Activated naive CD4-positive, alpha-beta T cell treated with anti-CD3 and anti-CD28 coated beads, Interleukin-2, amount 50 U/mL, for 72 hours (primary cell): ENCODE data around the gene STRBP. TPM values are rescaled to one million over a fixed set of nuclear protein-coding genes. Genes with fewer than 3 reads are reported as not detected.

Source experiments
- ATAC-seq, 2 donors: fragments of 150-1000 bp; cut with Tn5 transposase; 2 replicates each; pipeline ENCODE4 v1.10.0; 2021; ENCODE audit warnings: mild to moderate bottlenecking in 2 of 2, moderate library complexity in 2 of 2
- DNase-seq, 2 donors: peaks; one replicate each; pipeline ENCODE4 v3.0.0; 2021 to 2022; ENCODE audit warnings: low spot score in 2 of 2
- H3K27ac Mint-ChIP-seq, 2 donors: one replicate each; pipeline ENCODE4 v1.8.0; 2022; ENCODE audit warnings: mild to moderate bottlenecking in 2 of 2, mixed read lengths in 2 of 2
- H3K36me3 Mint-ChIP-seq, 2 donors: one replicate each; pipeline ENCODE4 v1.8.0; 2022; ENCODE audit warnings: mixed read lengths in 2 of 2
- H3K9me3 Mint-ChIP-seq, 2 donors: one replicate each; pipeline ENCODE4 v1.8.0; 2022; ENCODE audit warnings: mixed read lengths in 2 of 2
- total RNA-seq, 2 donors: library from RNA; stranded (reverse); gene quantifications; one replicate each; pipeline ENCODE4 v1.2.3, GENCODE V29; 2022

Gene STRBP
- total RNA-seq, 2 donors from 2014 or later, result 31.1 to 34.1 TPM

GRCh38 chr9:123089040-123089439 is 179.3 kb downstream of the STRBP start:
- H3K27ac Mint-ChIP-seq, result peak overlapping the region in 1 of 2 donors; percentile 19
- no peak for ATAC-seq
- H3K36me3 Mint-ChIP-seq, result peaks cover 0 to 10% of the 10 kb centered on the region in 2 donors
- no peak for DNase-seq
- no peaks in the 10 kb centered on the region for H3K9me3 Mint-ChIP-seq

DNA sequence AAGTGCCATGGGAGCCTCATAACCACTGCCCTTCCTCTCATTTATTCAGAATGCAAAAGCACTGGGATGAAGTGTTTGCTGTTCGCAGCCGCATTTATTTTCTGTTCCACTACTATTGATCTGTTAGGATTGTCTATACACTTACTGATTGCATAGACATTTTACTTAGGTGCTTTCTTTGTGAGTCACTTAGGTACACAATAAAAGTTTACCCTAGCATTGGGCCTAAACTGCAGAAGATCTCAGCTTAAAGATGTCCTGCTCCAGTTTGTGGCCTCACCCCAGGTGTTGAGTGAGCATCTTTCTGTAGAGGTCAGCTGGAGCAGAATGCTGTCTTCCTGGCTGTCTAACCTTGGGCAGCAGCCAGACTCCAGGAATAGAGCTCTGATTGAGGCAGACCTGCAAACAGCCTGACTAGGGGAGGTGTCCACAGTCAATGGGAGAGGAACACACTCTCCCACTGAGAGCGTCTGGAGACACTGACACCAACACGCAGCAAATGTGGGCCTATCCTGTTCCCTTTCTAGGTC is 181.0 kb downstream of the STRBP start:
- ATAC-seq, result no peak
- Mint-ChIP-seq H3K27ac (no peak overlapping the region), H3K36me3 (peaks cover 0 to 9% of the 10 kb centered on the region in 2 donors), H3K9me3 (no peaks in the 10 kb centered on the region)
- no peak for DNase-seq

DNA sequence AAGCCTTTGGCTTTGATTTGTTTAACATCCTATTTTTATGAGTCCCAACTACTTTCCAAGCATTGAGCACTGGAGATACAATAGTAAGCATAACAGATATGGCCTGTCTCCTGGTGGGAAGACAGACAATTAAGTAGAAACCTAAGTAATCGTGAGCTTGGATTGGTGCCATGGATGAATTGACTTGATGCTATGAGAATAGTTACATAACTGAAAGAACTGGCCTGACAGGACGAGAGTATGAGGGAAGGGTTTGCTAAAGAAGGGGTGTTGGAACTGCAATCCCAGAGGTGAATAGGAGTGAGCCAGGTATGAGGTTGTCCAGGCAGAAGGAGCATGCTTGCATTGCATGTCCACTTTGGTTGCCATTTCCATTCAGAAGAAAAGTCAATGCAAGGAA is 182.5 kb downstream of the STRBP start:
- H3K36me3 Mint-ChIP-seq, result peaks cover 0 to 6% of the 10 kb centered on the region in 2 donors
- peak overlapping the region in 1 of 2 donors; percentile 20 for H3K27ac Mint-ChIP-seq
- DNase-seq (no peak), ATAC-seq (no peak)
- no peaks in the 10 kb centered on the region for H3K9me3 Mint-ChIP-seq

GRCh38 chr9:123084256-123084655 is 184.1 kb downstream of the STRBP start:
- peaks cover 0 to 6% of the 10 kb centered on the region in 2 donors for H3K36me3 Mint-ChIP-seq
- no peak for DNase-seq
- H3K27ac Mint-ChIP-seq, result no peak overlapping the region
- ATAC-seq, result no peak
- H3K9me3 Mint-ChIP-seq, result no peaks in the 10 kb centered on the region

- Mint-ChIP-seq H3K9me3 (no peaks in the 10 kb centered on the region), H3K36me3 (peaks cover 0 to 6% of the 10 kb centered on the region in 2 donors), H3K27ac (no peak overlapping the region)
- no peak for ATAC-seq
- DNase-seq, result no peak
These were observed 184.7 kb downstream of the STRBP start for GRCh38 chr9:123083680-123084079.

- peaks cover 0 to 6% of the 10 kb centered on the region in 2 donors for H3K36me3 Mint-ChIP-seq
- ATAC-seq (no peak), DNase-seq (peak in 1 of 2 donors; percentile 19)
- no peaks in the 10 kb centered on the region for H3K9me3 Mint-ChIP-seq
- H3K27ac Mint-ChIP-seq, result no peak overlapping the region
These were observed 186.6 kb downstream of the STRBP start for GRCh38 chr9:123081824-123082223.

DNA sequence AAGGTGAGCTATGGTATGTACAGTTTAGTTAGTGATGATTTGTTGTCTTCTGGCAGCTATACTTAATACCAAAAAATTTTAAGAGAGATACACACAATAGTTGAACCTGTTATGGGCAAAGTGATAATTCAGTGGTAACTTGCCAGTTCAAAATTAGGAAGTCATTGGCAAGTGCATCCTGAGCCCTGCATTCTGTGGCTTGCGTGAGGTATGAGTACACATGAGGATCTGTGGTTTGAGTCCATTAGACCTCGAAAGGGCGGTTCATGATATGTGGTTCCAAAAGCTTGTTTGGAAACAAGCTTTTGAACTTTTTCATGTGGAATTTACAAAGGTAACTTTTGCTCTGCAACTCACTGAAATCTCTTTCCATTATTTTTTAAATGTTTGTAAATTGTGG is 187.9 kb downstream of the STRBP start:
- ATAC-seq (no peak), DNase-seq (no peak)
- Mint-ChIP-seq H3K9me3 (no peaks in the 10 kb centered on the region), H3K36me3 (peaks cover 0 to 6% of the 10 kb centered on the region in 2 donors), H3K27ac (no peak overlapping the region)

DNA sequence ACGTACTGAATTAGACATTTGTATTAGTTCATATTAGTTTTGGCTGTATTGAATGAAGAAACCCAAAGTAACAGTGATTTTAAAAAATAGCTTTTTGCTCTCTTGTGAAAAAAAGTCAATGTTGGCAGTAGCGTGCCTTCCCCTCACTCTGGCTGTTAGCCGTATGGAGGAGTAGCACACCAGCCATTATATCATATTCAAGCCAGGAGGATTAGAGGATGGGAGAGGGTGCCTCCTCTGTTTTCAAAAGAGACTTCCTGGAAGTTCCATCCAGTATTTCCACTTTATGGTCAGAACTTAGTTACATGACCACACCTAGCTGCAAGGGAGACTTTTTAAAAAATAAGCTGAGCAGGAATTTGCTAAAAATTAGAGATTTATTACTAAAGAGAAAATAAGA is 193.8 kb downstream of the STRBP start:
- DNase-seq (no peak), ATAC-seq (no peak)
- H3K9me3 Mint-ChIP-seq, result no peaks in the 10 kb centered on the region
- H3K27ac Mint-ChIP-seq, result no peak overlapping the region
- H3K36me3 Mint-ChIP-seq, result peaks cover 0 to 13% of the 10 kb centered on the region in 2 donors

GRCh38 chr9:123073991-123074422 is 194.4 kb downstream of the STRBP start:
- DNase-seq, result no peak
- no peak for ATAC-seq
- Mint-ChIP-seq H3K9me3 (no peaks in the 10 kb centered on the region), H3K27ac (no peak overlapping the region), H3K36me3 (peaks cover 0 to 13% of the 10 kb centered on the region in 2 donors)

GRCh38 chr9:123073441-123073840 is 194.9 kb downstream of the STRBP start:
- Mint-ChIP-seq H3K27ac (no peak overlapping the region), H3K36me3 (peaks cover 0 to 13% of the 10 kb centered on the region in 2 donors), H3K9me3 (no peaks in the 10 kb centered on the region)
- no peak for DNase-seq
- ATAC-seq, result no peak

DNA sequence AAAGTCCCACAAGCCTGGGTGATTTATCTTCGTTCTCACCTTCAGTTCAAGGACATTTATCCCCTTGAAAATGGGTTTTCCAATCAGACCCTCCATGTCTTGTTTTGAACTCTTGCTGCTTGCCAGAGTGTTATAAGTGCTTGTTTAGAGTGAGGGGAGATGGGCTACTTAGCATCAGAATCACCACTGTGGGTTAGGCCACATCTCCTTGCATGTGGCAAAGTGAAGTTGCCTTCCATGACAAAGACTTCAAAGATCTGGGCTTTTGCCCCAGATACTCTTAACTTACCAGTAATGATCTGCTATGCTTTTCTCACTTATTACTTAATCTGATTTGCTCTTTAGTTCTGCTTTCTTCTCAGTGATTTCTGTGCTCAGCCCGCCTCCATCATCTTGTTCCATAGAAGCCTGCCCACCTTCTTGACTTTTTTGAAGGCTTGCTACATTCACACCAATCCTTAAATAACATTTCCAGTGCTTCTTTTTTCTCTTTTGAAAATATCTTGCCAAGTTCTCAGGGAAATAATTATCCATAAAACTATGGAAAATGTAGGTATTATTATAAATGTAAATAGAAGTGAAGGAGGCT is 195.9 kb downstream of the STRBP start:
- H3K27ac Mint-ChIP-seq, result no peak overlapping the region
- DNase-seq (no peak), ATAC-seq (no peak)
- H3K9me3 Mint-ChIP-seq, result no peaks in the 10 kb centered on the region
- peaks cover 0 to 13% of the 10 kb centered on the region in 2 donors for H3K36me3 Mint-ChIP-seq

Other genes starting within 250 kb of the STRBP start
- gene GPR21, start 234.9 kb downstream of the STRBP start, total RNA-seq, result 1 to 10 TPM in 1 of 2 donors, under 1 TPM in 1; 0.23 to 1.7 TPM
- gene CRB2, start 87.6 kb upstream of the STRBP start, total RNA-seq, result under 1 TPM in 1 of 2 donors, not detected in 1; 0.14 TPM